Duodenal mucosa (tissue), 2 donors: Measurements from ENCODE around the gene NPM1.
A peak's percentile ranks its signal among the peaks of the same experiment; 100 is the strongest.

ENCODE experiments used
- H3K27ac ChIP-seq: one replicate; pipeline ENCODE4 v1.7.0; 2013; ENCODE audit warnings: low read depth, low read length
- H3K27me3 ChIP-seq, 2 donors: one replicate each; pipeline ENCODE4 v1.7.0; 2013; ENCODE audit warnings: low read length in 2 of 2, control low read depth in 1 of 2; ENCODE audit not compliant: insufficient read depth in 2 of 2, control insufficient read depth in 1 of 2
- H3K36me3 ChIP-seq, 2 donors: one replicate each; pipeline ENCODE4 v1.7.0; 2013; ENCODE audit warnings: low read length in 2 of 2, control low read depth in 1 of 2; ENCODE audit not compliant: insufficient read depth in 2 of 2, control insufficient read depth in 1 of 2
- H3K4me1 ChIP-seq, 2 donors: one replicate each; pipeline ENCODE4 v1.7.0; 2013; ENCODE audit warnings: low read length in 2 of 2, control low read depth in 1 of 2; ENCODE audit not compliant: insufficient read depth in 2 of 2, control insufficient read depth in 1 of 2
- H3K4me3 ChIP-seq, 2 donors: one replicate each; pipeline ENCODE4 v1.7.0; 2013; ENCODE audit warnings: low read length in 2 of 2, low read depth in 1 of 2
- H3K9ac ChIP-seq, 2 donors: one replicate each; pipeline ENCODE4 v1.7.0; 2013; ENCODE audit warnings: low read length in 2 of 2, low read depth in 1 of 2
- H3K9me3 ChIP-seq, 2 donors: one replicate each; pipeline ENCODE4 v1.7.0; 2013; ENCODE audit warnings: low read length in 2 of 2, control low read depth in 1 of 2; ENCODE audit not compliant: control insufficient read depth in 1 of 2

The NPM1 gene

DNA sequence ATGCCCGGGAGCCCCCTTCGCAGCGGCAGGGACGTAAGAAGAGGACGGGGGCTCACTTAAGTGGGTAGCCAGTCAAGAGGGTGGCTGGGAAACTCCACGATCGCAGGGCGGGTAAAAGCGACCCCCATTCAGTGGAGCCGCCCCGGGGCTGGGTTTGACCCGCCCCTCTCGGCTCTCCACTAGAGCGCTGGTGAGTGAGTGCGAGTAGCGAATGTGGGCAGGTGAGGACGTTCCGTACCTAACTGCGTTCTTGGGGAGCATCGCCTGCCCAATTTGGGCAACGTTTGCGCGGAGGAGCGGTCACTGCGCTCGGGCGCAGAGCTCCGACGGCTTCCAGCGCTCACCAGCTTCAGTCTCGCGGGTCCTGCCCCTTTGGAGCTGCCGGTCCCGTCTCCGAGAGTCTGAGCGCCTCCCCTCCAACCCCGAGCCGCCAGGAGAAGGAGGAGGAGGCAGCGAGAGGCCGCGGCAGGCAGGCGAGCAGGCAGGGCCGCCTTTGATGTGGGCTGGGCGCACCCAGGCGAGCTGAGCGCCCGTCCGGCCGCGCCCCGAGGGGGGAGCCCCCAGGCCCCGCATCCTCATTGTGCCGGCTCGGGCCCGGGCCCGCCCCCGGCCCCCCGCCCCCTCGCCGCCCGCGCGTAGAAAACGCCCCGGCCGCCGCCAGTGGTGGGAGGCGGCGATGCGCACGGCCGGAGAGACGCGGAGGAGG lies 31.5 kb downstream of the NPM1 start, which contains the start of gene FGF18:
Gene FGF18 (plus strand): TSS at position 666 of the 706 bp plus-strand sequence. CDS start 553 bp downstream, outside the sequence.
- H3K9ac ChIP-seq, result peak within 1 kb of the TSS; percentile 46 to 57
- peaks cover 17 to 23% of the 10 kb centered on the region in 2 donors for H3K4me1 ChIP-seq
- H3K27me3 ChIP-seq, result peaks cover 0 to 9% of the 10 kb centered on the region in 2 donors
- no peaks in the 10 kb centered on the region for H3K36me3 ChIP-seq
- H3K4me3 ChIP-seq, result peak within 1 kb of the TSS; percentile 65 to 81
- no peaks in the 10 kb centered on the region for H3K9me3 ChIP-seq
- H3K27ac ChIP-seq, result no peak within 1 kb of the TSS

DNA sequence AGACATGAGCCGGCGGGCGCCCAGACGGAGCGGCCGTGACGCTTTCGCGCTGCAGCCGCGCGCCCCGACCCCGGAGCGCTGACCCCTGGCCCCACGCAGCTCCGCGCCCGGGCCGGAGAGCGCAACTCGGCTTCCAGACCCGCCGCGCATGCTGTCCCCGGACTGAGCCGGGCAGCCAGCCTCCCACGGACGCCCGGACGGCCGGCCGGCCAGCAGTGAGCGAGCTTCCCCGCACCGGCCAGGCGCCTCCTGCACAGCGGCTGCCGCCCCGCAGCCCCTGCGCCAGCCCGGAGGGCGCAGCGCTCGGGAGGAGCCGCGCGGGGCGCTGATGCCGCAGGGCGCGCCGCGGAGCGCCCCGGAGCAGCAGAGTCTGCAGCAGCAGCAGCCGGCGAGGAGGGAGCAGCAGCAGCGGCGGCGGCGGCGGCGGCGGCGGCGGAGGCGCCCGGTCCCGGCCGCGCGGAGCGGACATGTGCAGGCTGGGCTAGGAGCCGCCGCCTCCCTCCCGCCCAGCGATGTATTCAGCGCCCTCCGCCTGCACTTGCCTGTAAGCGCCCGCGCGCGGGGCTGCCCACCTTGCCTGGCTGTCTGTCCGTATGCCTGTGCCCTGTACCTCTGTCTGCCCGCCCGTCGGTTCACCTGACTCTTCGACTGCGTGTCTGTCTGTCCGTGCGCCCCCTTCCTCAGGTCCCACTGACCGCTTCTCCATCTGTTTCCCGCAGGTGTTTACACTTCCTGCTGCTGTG lies 32.2 kb downstream of the NPM1 start:
- H3K4me1 ChIP-seq, result peaks cover 17 to 23% of the 10 kb centered on the region in 2 donors
- H3K36me3 ChIP-seq, result no peaks in the 10 kb centered on the region
- H3K27ac ChIP-seq, result no peak overlapping the region
- H3K9ac ChIP-seq, result no peak overlapping the region
- no peaks in the 10 kb centered on the region for H3K9me3 ChIP-seq
- peaks cover 0 to 9% of the 10 kb centered on the region in 2 donors for H3K27me3 ChIP-seq
- H3K4me3 ChIP-seq, result peak overlapping the region; percentile 65 to 81

DNA sequence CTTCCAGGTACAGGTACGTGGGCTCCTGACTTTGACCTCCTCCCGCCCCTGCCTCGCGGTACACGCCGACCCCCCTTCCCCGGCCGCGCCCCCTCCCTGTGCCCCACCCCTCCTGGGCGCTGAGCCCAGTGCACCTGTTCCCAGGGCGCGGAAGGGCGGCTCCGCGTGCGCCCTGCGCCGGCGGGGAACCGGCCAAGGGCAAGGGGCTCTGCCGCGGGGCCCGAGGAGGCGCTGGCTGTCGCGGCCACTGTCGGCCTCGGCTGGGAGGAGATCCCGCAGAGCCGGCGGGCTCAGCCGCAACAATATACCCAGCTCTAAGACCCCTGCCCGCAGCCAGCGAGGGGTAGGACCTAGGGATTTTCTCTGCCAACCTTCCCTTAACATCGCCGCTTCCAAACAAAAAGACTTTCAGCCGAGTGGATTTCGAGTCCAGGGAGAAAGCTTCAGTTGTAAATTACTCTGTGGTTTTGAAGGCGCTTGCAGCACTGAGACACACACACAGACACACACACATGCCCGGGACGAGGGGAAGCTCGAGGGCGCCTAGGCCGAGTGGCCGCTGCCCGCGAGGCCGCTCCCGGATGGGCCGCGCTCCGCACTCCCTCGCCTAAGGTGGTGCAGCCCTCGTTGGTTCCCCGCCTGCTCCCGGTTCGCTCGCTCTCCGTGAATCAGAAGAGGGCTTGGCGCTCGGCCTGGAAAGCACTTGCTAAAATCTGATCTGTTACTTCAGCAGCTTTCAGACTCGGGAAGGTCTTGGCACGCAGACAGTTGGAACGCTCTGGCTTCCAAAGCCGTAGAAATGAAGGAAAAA lies 33.0 kb downstream of the NPM1 start:
- Histone ChIP-seq H3K27ac (peak overlapping the region; percentile 22), H3K9me3 (no peaks in the 10 kb centered on the region), H3K4me1 (peaks cover 17 to 23% of the 10 kb centered on the region in 2 donors), H3K36me3 (no peaks in the 10 kb centered on the region), H3K4me3 (peak overlapping the region; percentile 65 to 81), H3K27me3 (peaks cover 0 to 9% of the 10 kb centered on the region in 2 donors), H3K9ac (peak overlapping the region; percentile 46 to 57)

DNA sequence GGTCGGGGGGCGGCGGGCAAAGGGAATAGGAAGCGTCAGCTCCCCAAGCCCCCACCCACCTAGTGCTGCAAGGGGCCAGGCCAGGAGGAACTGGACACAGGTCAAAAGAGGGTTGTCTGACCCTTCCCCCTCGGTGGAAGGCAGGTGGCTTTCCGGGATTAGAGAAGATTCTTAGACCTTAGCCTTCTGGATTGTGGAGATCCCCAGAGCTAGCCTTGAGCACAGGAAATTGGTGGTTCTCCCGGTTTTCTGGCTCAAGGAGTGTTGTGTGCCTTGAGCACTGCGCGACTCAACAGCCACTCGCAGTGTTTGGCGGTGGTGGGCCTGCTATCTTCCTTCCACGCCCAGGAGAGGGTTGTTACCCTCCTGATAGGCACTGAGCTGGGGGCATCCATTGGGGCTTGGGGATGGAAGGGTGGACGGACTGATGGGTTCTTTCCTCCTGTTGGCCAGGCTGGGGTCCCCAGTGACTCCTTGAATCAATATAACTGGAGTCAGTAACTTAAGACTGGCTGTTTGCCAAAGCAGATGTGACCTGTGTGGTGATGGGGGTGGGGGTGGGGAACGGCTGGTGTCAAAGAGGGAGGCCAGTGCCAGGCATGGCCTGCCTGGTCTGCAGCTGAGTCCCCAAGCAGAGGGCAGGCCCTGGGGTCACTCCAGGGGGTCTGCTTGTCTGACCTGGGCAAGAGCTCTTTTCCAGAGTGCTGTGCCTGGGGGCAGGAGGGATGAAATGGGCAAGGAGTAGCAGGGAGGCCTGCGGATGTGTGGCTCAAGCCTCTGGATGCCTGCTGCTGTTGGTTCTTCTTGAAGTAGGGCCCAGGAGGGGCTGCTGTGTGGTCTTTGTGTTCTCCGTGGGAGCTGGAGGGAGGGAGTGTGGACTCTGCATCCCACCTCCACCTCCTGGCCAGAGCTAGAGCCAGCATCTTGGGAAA lies 33.9 kb downstream of the NPM1 start:
- peaks cover 17 to 23% of the 10 kb centered on the region in 2 donors for H3K4me1 ChIP-seq
- peaks cover 0 to 9% of the 10 kb centered on the region in 2 donors for H3K27me3 ChIP-seq
- no peaks in the 10 kb centered on the region for H3K9me3 ChIP-seq
- H3K4me3 ChIP-seq, result peak overlapping the region in 1 of 2 donors; percentile 65
- no peaks in the 10 kb centered on the region for H3K36me3 ChIP-seq
- no peak overlapping the region for H3K27ac ChIP-seq
- H3K9ac ChIP-seq, result peak overlapping the region in 1 of 2 donors; percentile 57

DNA sequence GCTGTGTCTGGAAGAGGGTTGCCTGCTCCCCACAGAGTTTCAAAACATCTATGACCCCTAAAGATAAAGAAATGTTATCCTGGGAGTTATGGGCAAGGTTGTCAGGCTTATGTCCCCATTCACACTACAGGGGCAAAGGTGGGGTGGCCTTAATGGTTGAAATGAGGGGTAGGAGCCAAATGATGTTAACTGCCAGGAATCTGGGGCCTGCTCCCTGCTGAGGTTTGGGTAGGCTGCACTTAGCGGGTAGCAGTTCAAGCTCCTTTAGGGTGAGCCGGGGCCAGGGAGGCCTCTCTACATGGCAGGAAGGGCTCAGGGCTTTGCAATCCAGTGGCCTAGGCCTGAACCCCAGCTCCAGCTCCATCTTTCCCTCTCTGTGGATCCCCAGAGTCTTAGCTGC lies 34.8 kb downstream of the NPM1 start:
- Histone ChIP-seq H3K9me3 (no peaks in the 10 kb centered on the region), H3K27me3 (peaks cover 0 to 9% of the 10 kb centered on the region in 2 donors), H3K4me3 (no peak overlapping the region), H3K27ac (no peak overlapping the region), H3K36me3 (no peaks in the 10 kb centered on the region), H3K9ac (no peak overlapping the region), H3K4me1 (peaks cover 17 to 23% of the 10 kb centered on the region in 2 donors)

DNA sequence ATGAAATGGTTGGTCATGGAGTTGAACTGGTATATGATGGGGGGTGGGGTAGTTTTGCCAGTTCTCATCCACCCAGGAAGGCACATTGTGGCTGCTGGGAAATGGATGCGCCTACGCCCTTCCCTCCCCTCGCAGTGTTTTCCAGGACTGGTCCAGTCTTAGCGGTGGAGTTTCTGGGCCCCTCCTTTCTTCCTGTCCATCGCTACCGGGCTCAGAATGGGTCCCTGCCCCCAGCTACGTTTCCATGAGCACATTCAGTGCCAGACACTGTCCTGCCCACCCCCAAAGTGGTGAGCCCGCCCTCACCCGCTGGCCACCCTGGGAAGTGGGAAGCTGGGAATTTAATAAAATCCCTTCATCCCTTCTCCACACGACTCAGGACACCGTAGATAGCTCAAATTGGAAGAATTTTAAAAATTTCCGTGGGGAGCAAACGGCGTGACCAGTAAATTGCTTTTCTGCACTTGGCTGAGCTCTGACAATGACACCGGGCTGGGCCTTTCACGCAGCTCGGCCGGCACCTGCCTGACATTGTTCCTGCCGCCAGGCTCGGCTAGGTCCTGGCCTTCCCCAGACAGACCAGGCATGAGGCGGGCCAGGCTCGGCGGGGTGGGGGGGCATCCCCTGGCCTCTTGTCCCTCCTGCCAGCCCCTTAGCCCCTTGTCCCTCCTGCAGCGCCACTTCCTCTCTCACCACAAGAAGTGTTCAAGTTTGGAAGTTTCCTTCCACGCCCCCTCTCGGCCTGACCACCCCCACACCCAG lies 35.4 kb downstream of the NPM1 start:
- no peaks in the 10 kb centered on the region for H3K36me3 ChIP-seq
- H3K9ac ChIP-seq, result no peak overlapping the region
- peaks cover 0 to 9% of the 10 kb centered on the region in 2 donors for H3K27me3 ChIP-seq
- peaks cover 17 to 23% of the 10 kb centered on the region in 2 donors for H3K4me1 ChIP-seq
- no peak overlapping the region for H3K4me3 ChIP-seq
- no peaks in the 10 kb centered on the region for H3K9me3 ChIP-seq
- no peak overlapping the region for H3K27ac ChIP-seq

DNA sequence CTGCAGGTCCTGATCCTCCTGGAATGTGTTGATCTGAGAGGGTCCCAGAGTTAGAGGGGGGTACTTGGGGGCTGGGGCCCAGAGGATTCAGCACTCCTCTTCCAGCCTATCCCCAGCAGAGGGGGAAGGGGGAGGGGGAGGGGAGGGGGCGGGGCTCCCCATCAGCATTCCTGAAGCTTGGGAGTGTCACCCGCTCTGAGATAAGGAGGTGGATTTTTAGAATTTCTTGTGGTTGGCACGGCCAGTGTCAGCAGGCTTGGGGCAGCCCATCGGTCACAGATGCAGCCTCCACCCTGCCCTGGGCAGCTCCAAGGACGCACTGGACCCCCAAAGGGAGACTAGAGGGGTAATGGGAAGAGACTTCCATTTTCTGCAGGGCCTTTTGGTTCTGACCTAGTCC lies 37.1 kb downstream of the NPM1 start:
- H3K27me3 ChIP-seq, result peaks cover 0 to 9% of the 10 kb centered on the region in 2 donors
- no peak overlapping the region for H3K27ac ChIP-seq
- H3K9ac ChIP-seq, result no peak overlapping the region
- no peaks in the 10 kb centered on the region for H3K36me3 ChIP-seq
- H3K9me3 ChIP-seq, result no peaks in the 10 kb centered on the region
- H3K4me1 ChIP-seq, result peaks cover 13 to 17% of the 10 kb centered on the region in 2 donors
- H3K4me3 ChIP-seq, result no peak overlapping the region

DNA sequence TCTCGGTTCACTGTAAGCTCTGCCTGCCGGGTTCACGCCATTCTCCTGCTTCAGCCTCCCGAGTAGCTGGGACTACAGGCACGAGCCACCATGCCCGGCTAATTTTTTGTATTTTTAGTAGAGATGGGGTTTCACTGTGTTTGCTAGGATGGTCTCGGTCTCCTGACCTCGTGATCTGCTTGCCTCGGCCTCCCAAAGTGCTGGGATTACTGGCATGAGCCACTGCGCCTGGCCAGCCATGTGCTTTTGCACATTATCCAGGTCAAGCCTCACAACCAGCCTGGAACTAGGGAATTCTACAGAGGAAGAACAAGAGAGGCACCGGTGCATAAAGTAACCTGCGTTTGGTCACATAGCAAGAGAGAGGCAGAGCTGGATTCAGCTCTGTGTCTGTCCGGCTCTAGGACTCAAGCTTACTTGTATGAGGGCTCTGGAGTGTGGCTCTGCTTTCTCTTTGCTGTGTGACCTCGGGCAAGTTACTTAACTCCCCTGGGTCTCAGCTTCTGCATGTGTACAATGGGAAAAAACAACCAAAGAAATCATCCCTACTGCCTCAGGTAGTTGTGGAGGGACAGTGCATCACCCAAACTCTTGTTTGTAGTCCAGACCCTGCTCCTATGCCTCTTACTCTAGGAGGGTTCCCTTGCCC lies 38.1 kb downstream of the NPM1 start:
- Histone ChIP-seq H3K9me3 (no peaks in the 10 kb centered on the region), H3K4me3 (no peak overlapping the region), H3K27me3 (peaks cover 0 to 9% of the 10 kb centered on the region in 2 donors), H3K4me1 (peaks cover 10 to 13% of the 10 kb centered on the region in 2 donors), H3K36me3 (no peaks in the 10 kb centered on the region), H3K9ac (no peak overlapping the region), H3K27ac (no peak overlapping the region)
